ENCODE measurements around the gene CCM2L.

CCM2L gene

GRCh38 chr20:31975874-31976273, 34.4 kb upstream of the CCM2L start:
- H3K9ac ChIP-seq (ENCODE audit: low read length): no peak overlapping the region
- peaks cover 17% of the 10 kb centered on the region for H3K4me1 ChIP-seq (ENCODE audit: control insufficient read depth, insufficient read depth, low read length)
- H3K27me3 ChIP-seq (ENCODE audit: control insufficient read depth, insufficient read depth, low read length): peaks cover 15% of the 10 kb centered on the region
- H3K4me3 ChIP-seq (ENCODE audit: low read depth, low read length): no peak overlapping the region
- H3K36me3 ChIP-seq (ENCODE audit: control insufficient read depth, insufficient read depth, low read length): no peaks in the 10 kb centered on the region
- H3K27ac ChIP-seq (ENCODE audit: low read depth, low read length): no peak overlapping the region
- no peaks in the 10 kb centered on the region; the same call in 1 of the 2 replicates for H3K9me3 ChIP-seq (ENCODE audit: control insufficient read depth, insufficient read depth, low read depth, low read length)

DNA sequence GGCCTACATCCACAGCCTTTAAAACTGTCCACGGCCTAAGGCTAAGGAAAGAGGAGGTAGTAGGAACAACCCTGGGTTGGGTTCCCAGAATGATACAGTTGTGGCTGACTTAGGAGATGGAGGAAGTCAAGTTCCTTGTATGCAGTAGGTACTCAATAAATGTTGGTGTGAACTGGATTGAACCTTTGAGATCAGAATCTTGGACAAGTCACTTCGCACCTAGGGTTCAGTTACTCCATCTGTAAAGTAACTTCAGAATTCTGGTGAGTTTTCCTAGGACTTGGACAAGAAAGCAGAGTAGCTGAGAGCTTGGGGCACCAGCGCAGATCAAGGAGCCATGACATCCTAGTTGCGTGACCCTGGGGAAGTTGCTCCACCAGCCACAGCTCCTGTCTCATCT, 33.2 kb upstream of the CCM2L start:
- Histone ChIP-seq H3K27ac (ENCODE audit: low read depth, low read length) (no peak overlapping the region), H3K36me3 (ENCODE audit: control insufficient read depth, insufficient read depth, low read length) (no peaks in the 10 kb centered on the region), H3K9ac (ENCODE audit: low read length) (no peak overlapping the region), H3K4me1 (ENCODE audit: control insufficient read depth, insufficient read depth, low read length) (peaks cover 17% of the 10 kb centered on the region), H3K27me3 (ENCODE audit: control insufficient read depth, insufficient read depth, low read length) (peaks cover 6% of the 10 kb centered on the region; the same call in 1 of the 2 replicates), H3K4me3 (ENCODE audit: low read depth, low read length) (no peak overlapping the region), H3K9me3 (ENCODE audit: control insufficient read depth, insufficient read depth, low read depth, low read length) (no peaks in the 10 kb centered on the region; the same call in 1 of the 2 replicates)

DNA sequence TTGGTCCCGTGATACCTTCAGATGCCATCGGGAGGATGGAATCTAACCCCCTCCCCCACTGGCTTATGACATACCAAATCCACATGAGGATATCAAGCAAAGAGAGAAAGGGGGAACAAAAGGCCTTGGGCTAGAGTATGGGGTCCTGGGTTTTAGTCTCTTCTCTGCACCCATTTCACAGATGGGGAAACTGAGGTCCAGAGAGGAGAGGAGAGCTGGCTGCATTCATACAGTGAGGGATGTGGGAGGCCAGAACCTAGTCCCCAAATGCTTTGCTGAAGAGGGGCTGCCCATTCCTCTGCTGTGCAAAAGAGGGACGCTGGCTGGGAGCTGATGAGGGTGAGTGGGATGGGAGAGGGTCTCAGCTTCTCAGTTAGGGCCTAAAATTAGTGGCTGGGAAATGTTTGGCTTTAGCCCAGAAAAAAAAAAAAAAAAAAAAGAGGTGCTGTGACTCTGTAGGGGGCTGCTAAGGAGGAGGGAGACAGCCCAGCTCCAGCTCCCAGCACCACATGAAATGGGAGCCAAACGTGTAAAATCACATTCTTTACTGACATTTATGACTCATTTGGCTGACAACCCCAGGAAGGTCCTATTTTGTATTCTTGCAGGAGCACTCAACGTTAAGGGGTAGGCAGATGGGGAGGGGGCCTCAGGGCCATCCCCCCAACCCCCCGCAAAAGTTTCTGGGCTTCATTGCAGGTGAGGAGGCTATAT, 30.4 kb upstream of the CCM2L start:
- Histone ChIP-seq H3K9me3 (ENCODE audit: control insufficient read depth, insufficient read depth, low read depth, low read length) (peaks cover 2% of the 10 kb centered on the region; the same call in 1 of the 2 replicates), H3K4me1 (ENCODE audit: control insufficient read depth, insufficient read depth, low read length) (peaks cover 10% of the 10 kb centered on the region), H3K4me3 (ENCODE audit: low read depth, low read length) (no peak overlapping the region), H3K27ac (ENCODE audit: low read depth, low read length) (no peak overlapping the region), H3K36me3 (ENCODE audit: control insufficient read depth, insufficient read depth, low read length) (no peaks in the 10 kb centered on the region), H3K9ac (ENCODE audit: low read length) (no peak overlapping the region), H3K27me3 (ENCODE audit: control insufficient read depth, insufficient read depth, low read length) (peaks cover 3% of the 10 kb centered on the region; the same call in 1 of the 2 replicates)

DNA sequence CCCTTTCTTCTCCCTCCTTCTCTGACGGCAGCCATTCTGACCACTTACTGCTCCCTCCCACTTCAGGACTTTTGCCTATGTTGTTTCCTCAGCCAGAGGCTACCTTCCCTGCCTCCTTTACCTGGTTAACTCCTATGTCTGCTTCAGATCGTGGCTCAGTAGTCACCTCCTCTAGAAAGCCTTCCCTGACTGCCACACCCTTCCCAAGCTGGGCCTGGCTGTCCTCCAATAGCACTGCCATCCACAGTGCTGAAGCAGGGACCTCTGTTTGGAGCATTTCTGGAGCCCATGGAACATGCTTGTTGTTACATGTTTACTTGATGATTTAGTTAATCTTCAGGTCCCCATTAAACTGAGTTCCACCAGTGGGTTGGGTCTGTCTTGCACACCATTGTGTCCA, 28.5 kb upstream of the CCM2L start:
- no peaks in the 10 kb centered on the region for H3K36me3 ChIP-seq (ENCODE audit: control insufficient read depth, insufficient read depth, low read length)
- peaks cover 10% of the 10 kb centered on the region; the same call in 1 of the 2 replicates for H3K27me3 ChIP-seq (ENCODE audit: control insufficient read depth, insufficient read depth, low read length)
- no peak overlapping the region for H3K27ac ChIP-seq (ENCODE audit: low read depth, low read length)

GRCh38 chr20:31984981-31985471, 25.2 kb upstream of the CCM2L start:
- Histone ChIP-seq H3K4me1 (ENCODE audit: control insufficient read depth, insufficient read depth, low read length) (no peaks in the 10 kb centered on the region; the same call in 1 of the 2 replicates), H3K9me3 (ENCODE audit: control insufficient read depth, insufficient read depth, low read depth, low read length) (peaks cover 9% of the 10 kb centered on the region; the same call in 1 of the 2 replicates), H3K27me3 (ENCODE audit: control insufficient read depth, insufficient read depth, low read length) (peaks cover 10% of the 10 kb centered on the region; the same call in 1 of the 2 replicates), H3K27ac (ENCODE audit: low read depth, low read length) (no peak overlapping the region), H3K9ac (ENCODE audit: low read length) (no peak overlapping the region), H3K4me3 (ENCODE audit: low read depth, low read length) (no peak overlapping the region), H3K36me3 (ENCODE audit: control insufficient read depth, insufficient read depth, low read length) (no peaks in the 10 kb centered on the region)

More for the DNA sequence above, 28.5 kb upstream of the CCM2L start:
- H3K4me3 ChIP-seq (ENCODE audit: low read depth, low read length): no peak overlapping the region
- peaks cover 9% of the 10 kb centered on the region; the same call in 1 of the 2 replicates for H3K9me3 ChIP-seq (ENCODE audit: control insufficient read depth, insufficient read depth, low read depth, low read length)
- H3K9ac ChIP-seq (ENCODE audit: low read length): no peak overlapping the region
- H3K4me1 ChIP-seq (ENCODE audit: control insufficient read depth, insufficient read depth, low read length): peaks cover under 1% of the 10 kb centered on the region; the same call in 1 of the 2 replicates

- H3K9me3 ChIP-seq (ENCODE audit: control insufficient read depth, insufficient read depth, low read depth, low read length): peaks cover 9% of the 10 kb centered on the region; the same call in 1 of the 2 replicates
- no peak overlapping the region for H3K27ac ChIP-seq (ENCODE audit: low read depth, low read length)
- H3K9ac ChIP-seq (ENCODE audit: low read length): no peak overlapping the region
- peaks cover 18% of the 10 kb centered on the region; the same call in 1 of the 2 replicates for H3K27me3 ChIP-seq (ENCODE audit: control insufficient read depth, insufficient read depth, low read length)
- H3K4me1 ChIP-seq (ENCODE audit: control insufficient read depth, insufficient read depth, low read length): no peaks in the 10 kb centered on the region; the same call in 1 of the 2 replicates
- no peaks in the 10 kb centered on the region for H3K36me3 ChIP-seq (ENCODE audit: control insufficient read depth, insufficient read depth, low read length)
- H3K4me3 ChIP-seq (ENCODE audit: low read depth, low read length): no peak overlapping the region
Measured at GRCh38 chr20:31987744-31988143, 22.5 kb upstream of the CCM2L start.

DNA sequence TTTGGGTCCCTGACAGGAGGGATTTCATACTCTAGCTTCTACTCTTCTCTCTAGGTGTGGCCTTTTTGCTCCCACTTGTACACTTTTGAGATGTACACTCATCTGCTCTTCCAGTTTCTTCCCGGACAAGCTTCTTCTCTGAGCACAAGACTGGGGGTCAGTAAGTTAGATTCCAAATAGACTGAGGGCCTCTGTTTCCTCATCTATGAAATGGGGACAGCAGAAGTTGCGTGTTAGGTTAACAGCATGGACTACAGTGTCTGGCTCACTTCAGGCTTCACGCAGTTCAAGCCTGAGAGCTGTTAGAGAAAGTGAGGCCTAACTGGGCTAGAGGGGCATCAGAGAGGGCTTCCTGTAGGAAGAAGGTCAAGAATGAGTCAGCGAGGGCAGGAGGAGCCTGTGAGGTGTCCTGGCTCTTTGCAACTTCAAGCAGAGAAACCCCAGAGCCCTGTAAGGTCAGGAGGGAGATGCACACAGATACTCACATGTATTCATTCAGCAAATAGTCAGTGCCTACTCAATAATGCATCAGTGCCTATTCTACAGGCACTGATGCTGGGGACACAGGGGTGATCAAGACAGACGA, 21.7 kb upstream of the CCM2L start:
- H3K4me3 ChIP-seq (ENCODE audit: low read depth, low read length): no peak overlapping the region
- peaks cover 9% of the 10 kb centered on the region; the same call in 1 of the 2 replicates for H3K9me3 ChIP-seq (ENCODE audit: control insufficient read depth, insufficient read depth, low read depth, low read length)
- H3K4me1 ChIP-seq (ENCODE audit: control insufficient read depth, insufficient read depth, low read length): no peaks in the 10 kb centered on the region; the same call in 1 of the 2 replicates
- no peak overlapping the region for H3K27ac ChIP-seq (ENCODE audit: low read depth, low read length)
- H3K9ac ChIP-seq (ENCODE audit: low read length): no peak overlapping the region
- peaks cover 26% of the 10 kb centered on the region for H3K27me3 ChIP-seq (ENCODE audit: control insufficient read depth, insufficient read depth, low read length)
- H3K36me3 ChIP-seq (ENCODE audit: control insufficient read depth, insufficient read depth, low read length): no peaks in the 10 kb centered on the region

DNA sequence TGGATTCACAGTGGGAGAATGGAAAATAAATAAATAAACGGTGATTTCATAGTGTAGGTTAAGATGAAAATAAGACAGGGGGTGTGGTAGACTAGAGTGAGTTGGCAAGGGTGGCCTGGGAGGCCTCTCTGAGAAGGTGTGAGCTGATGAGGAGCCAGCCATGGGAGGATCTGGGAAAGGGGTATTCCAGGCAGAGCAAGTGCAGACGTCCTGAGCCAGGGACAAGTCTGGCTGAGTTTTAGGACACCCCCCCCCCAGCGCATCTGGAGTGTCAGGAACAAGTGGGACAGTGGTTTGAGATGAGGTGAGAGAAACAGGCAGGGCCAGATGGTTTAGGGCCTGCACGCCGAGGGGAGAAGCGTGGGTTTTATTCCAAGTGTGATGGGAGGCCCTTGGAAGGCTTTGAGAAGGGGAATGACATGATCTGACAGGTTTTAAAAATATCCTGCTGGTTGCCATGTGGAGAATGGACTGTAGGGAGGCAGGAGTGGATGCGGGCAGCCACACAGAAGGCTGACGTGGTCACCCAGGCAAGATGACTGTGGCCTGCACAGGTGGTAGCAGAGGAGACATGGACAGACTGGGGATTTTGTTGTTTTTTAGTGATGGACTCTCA, 21.1 kb upstream of the CCM2L start:
- H3K36me3 ChIP-seq (ENCODE audit: control insufficient read depth, insufficient read depth, low read length): no peaks in the 10 kb centered on the region
- no peaks in the 10 kb centered on the region; the same call in 1 of the 2 replicates for H3K4me1 ChIP-seq (ENCODE audit: control insufficient read depth, insufficient read depth, low read length)
- H3K27ac ChIP-seq (ENCODE audit: low read depth, low read length): no peak overlapping the region
- peaks cover 9% of the 10 kb centered on the region; the same call in 1 of the 2 replicates for H3K9me3 ChIP-seq (ENCODE audit: control insufficient read depth, insufficient read depth, low read depth, low read length)
- peaks cover 32% of the 10 kb centered on the region for H3K27me3 ChIP-seq (ENCODE audit: control insufficient read depth, insufficient read depth, low read length)
- no peak overlapping the region for H3K9ac ChIP-seq (ENCODE audit: low read length)
- no peak overlapping the region for H3K4me3 ChIP-seq (ENCODE audit: low read depth, low read length)

GRCh38 chr20:31990641-31991338, 19.4 kb upstream of the CCM2L start:
- Histone ChIP-seq H3K4me3 (ENCODE audit: low read depth, low read length) (no peak overlapping the region), H3K36me3 (ENCODE audit: control insufficient read depth, insufficient read depth, low read length) (no peaks in the 10 kb centered on the region), H3K27me3 (ENCODE audit: control insufficient read depth, insufficient read depth, low read length) (peaks cover 38% of the 10 kb centered on the region), H3K4me1 (ENCODE audit: control insufficient read depth, insufficient read depth, low read length) (peaks cover 6% of the 10 kb centered on the region; the same call in 1 of the 2 replicates), H3K27ac (ENCODE audit: low read depth, low read length) (no peak overlapping the region), H3K9ac (ENCODE audit: low read length) (no peak overlapping the region), H3K9me3 (ENCODE audit: control insufficient read depth, insufficient read depth, low read depth, low read length) (no peaks in the 10 kb centered on the region; the same call in 1 of the 2 replicates)

- Histone ChIP-seq H3K9ac (ENCODE audit: low read length) (no peak overlapping the region), H3K9me3 (ENCODE audit: control insufficient read depth, insufficient read depth, low read depth, low read length) (no peaks in the 10 kb centered on the region; the same call in 1 of the 2 replicates), H3K4me1 (ENCODE audit: control insufficient read depth, insufficient read depth, low read length) (peaks cover 6% of the 10 kb centered on the region; the same call in 1 of the 2 replicates), H3K4me3 (ENCODE audit: low read depth, low read length) (no peak overlapping the region), H3K27ac (ENCODE audit: low read depth, low read length) (no peak overlapping the region), H3K36me3 (ENCODE audit: control insufficient read depth, insufficient read depth, low read length) (no peaks in the 10 kb centered on the region), H3K27me3 (ENCODE audit: control insufficient read depth, insufficient read depth, low read length) (peaks cover 43% of the 10 kb centered on the region)
Measured at GRCh38 chr20:31991339-31991705, 18.9 kb upstream of the CCM2L start.
